Stimulated activated CD4-positive, alpha-beta T cell treated with anti-CD3 and anti-CD28 coated beads, TNF-alpha, amount 100 ng/mL, for 4 hours (primary cell): ENCODE data around the gene PITPNM1.

Experiments
- DNase-seq, 3 experiments: peaks; one replicate each; pipeline ENCODE4 v3.0.0-alpha.2; 2020; ENCODE audit warnings: low read depth in 3 of 3

PITPNM1 gene

GRCh38 chr11:67503119-67504004 is 1.8 kb downstream of the PITPNM1 start:
- no peak for DNase-seq

- DNase-seq, result no peak
Measured at GRCh38 chr11:67502328-67502979, 2.7 kb downstream of the PITPNM1 start.

GRCh38 chr11:67501854-67502253 is 3.3 kb downstream of the PITPNM1 start:
- DNase-seq, result no peak

GRCh38 chr11:67500831-67501715 is 4.1 kb downstream of the PITPNM1 start:
- no peak for DNase-seq

- no peak for DNase-seq
Measured at GRCh38 chr11:67500484-67500821, 4.7 kb downstream of the PITPNM1 start.

- no peak for DNase-seq
Measured at GRCh38 chr11:67499808-67500483, 5.2 kb downstream of the PITPNM1 start.

GRCh38 chr11:67498544-67498972 is 6.6 kb downstream of the PITPNM1 start:
- DNase-seq, result no peak

GRCh38 chr11:67497656-67498291 is 7.4 kb downstream of the PITPNM1 start:
- DNase-seq, result no peak

GRCh38 chr11:67496113-67496512 is 9.1 kb downstream of the PITPNM1 start:
- no peak for DNase-seq

GRCh38 chr11:67495234-67496005 is 9.7 kb downstream of the PITPNM1 start:
- no peak for DNase-seq

- DNase-seq, result no peak
Measured at GRCh38 chr11:67494371-67495233, 10.6 kb downstream of the PITPNM1 start.

GRCh38 chr11:67493548-67494370 is 11.4 kb downstream of the PITPNM1 start:
- no peak for DNase-seq

GRCh38 chr11:67492801-67493547 is 12.2 kb downstream of the PITPNM1 start:
- no peak for DNase-seq

GRCh38 chr11:67492069-67492727 is 13.0 kb downstream of the PITPNM1 start:
- no peak for DNase-seq

GRCh38 chr11:67491276-67492068 is 13.7 kb downstream of the PITPNM1 start:
- no peak for DNase-seq

- no peak for DNase-seq
Measured at GRCh38 chr11:67490727-67491065, 14.5 kb downstream of the PITPNM1 start.
